ENCODE results near the gene RSBN1.
"Not testable (repeated sequence)": the region's sequence is repeated elsewhere in the genome, so short reads cannot be mapped to it uniquely, and the experiment has no call there.

DNA sequence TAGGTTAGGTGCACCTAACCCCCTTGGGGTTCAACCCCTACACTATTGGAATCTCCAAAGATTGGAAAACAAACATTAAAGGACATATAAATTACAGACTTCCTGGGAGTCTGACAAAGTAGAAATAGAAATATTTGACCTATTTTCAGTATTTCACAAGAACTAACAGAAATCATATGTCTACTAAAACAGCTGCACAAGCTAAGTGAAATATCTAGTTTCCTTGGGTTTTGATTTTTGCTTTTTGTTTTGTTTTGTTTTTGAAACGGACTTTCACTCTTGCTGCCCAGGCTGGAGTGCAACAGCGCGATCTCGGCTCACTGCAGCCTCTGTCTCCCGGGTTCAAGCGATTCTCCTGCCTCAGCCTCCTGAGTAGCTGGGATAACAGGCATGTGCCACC is 40.4 kb upstream of the RSBN1 start:
- TF ChIP-seq, protein P1, sequence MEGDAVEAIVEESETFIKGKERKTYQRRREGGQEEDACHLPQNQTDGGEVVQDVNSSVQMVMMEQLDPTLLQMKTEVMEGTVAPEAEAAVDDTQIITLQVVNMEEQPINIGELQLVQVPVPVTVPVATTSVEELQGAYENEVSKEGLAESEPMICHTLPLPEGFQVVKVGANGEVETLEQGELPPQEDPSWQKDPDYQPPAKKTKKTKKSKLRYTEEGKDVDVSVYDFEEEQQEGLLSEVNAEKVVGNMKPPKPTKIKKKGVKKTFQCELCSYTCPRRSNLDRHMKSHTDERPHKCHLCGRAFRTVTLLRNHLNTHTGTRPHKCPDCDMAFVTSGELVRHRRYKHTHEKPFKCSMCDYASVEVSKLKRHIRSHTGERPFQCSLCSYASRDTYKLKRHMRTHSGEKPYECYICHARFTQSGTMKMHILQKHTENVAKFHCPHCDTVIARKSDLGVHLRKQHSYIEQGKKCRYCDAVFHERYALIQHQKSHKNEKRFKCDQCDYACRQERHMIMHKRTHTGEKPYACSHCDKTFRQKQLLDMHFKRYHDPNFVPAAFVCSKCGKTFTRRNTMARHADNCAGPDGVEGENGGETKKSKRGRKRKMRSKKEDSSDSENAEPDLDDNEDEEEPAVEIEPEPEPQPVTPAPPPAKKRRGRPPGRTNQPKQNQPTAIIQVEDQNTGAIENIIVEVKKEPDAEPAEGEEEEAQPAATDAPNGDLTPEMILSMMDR (conservative IDR thresholded peaks at IDR 0.05 in 1 of 2, IDR thresholded peaks at IDR 0.05 in 1 of 2; ENCODE audit: low read depth in 1 of 2, low read length in 2 of 2), result not testable (repeated sequence)
- TF ChIP-seq EZH2 (IDR thresholded peaks at IDR 0.05; ENCODE audit: low read length, missing control alignments), result not testable (repeated sequence)

Measured in fibroblast of lung (primary cell).